ENCODE measurements around the gene FHOD1.

The FHOD1 gene

GRCh38 chr16:67237396-67238277, 9.6 kb downstream of the FHOD1 start:
- Histone ChIP-seq H3K9me3 (ENCODE audit: control insufficient read depth, insufficient read depth, low read length) (no peaks in the 10 kb centered on the region), H3K9ac (ENCODE audit: low read depth, low read length) (peak overlapping the region; percentile 55; the same call in 1 of the 2 replicates), H3K4me1 (ENCODE audit: insufficient read depth, low read length) (peaks cover 8% of the 10 kb centered on the region), H3K36me3 (ENCODE audit: insufficient read depth, low read length) (peaks cover 3% of the 10 kb centered on the region; the same call in 1 of the 2 replicates)

GRCh38 chr16:67236563-67237395, 10.5 kb downstream of the FHOD1 start:
- Histone ChIP-seq H3K9me3 (ENCODE audit: control insufficient read depth, insufficient read depth, low read length) (no peaks in the 10 kb centered on the region), H3K36me3 (ENCODE audit: insufficient read depth, low read length) (peaks cover 3% of the 10 kb centered on the region; the same call in 1 of the 2 replicates), H3K9ac (ENCODE audit: low read depth, low read length) (peak overlapping the region; percentile 55), H3K4me1 (ENCODE audit: insufficient read depth, low read length) (peaks cover 7% of the 10 kb centered on the region)

GRCh38 chr16:67235816-67236562, 11.3 kb downstream of the FHOD1 start:
- H3K4me1 ChIP-seq (ENCODE audit: insufficient read depth, low read length), result no peaks in the 10 kb centered on the region; the same call in 1 of the 2 replicates
- H3K9ac ChIP-seq (ENCODE audit: low read depth, low read length), result peak overlapping the region; percentile 45
- H3K9me3 ChIP-seq (ENCODE audit: control insufficient read depth, insufficient read depth, low read length), result no peaks in the 10 kb centered on the region
- peaks cover 3% of the 10 kb centered on the region; the same call in 1 of the 2 replicates for H3K36me3 ChIP-seq (ENCODE audit: insufficient read depth, low read length)

GRCh38 chr16:67234180-67234597, 13.1 kb downstream of the FHOD1 start:
- no peaks in the 10 kb centered on the region; the same call in 1 of the 2 replicates for H3K4me1 ChIP-seq (ENCODE audit: insufficient read depth, low read length)
- H3K36me3 ChIP-seq (ENCODE audit: insufficient read depth, low read length), result no peaks in the 10 kb centered on the region; the same call in 1 of the 2 replicates
- no peaks in the 10 kb centered on the region for H3K9me3 ChIP-seq (ENCODE audit: control insufficient read depth, insufficient read depth, low read length)
- H3K9ac ChIP-seq (ENCODE audit: low read depth, low read length), result no peak overlapping the region

- no peaks in the 10 kb centered on the region; the same call in 1 of the 2 replicates for H3K36me3 ChIP-seq (ENCODE audit: insufficient read depth, low read length)
Observed at GRCh38 chr16:67233596-67233995, 13.7 kb downstream of the FHOD1 start.

GRCh38 chr16:67230809-67231660, 16.2 kb downstream of the FHOD1 start:
- no peak overlapping the region for H3K9ac ChIP-seq (ENCODE audit: low read depth, low read length)
- H3K36me3 ChIP-seq (ENCODE audit: insufficient read depth, low read length), result peaks cover 5% of the 10 kb centered on the region; the same call in 1 of the 2 replicates

More at GRCh38 chr16:67233596-67233995, 13.7 kb downstream of the FHOD1 start:
- H3K9ac ChIP-seq (ENCODE audit: low read depth, low read length), result no peak overlapping the region
- no peaks in the 10 kb centered on the region; the same call in 1 of the 2 replicates for H3K4me1 ChIP-seq (ENCODE audit: insufficient read depth, low read length)
- no peaks in the 10 kb centered on the region for H3K9me3 ChIP-seq (ENCODE audit: control insufficient read depth, insufficient read depth, low read length)

GRCh38 chr16:67229906-67230808, 17.1 kb downstream of the FHOD1 start:
- Histone ChIP-seq H3K36me3 (ENCODE audit: insufficient read depth, low read length) (peaks cover 5% of the 10 kb centered on the region; the same call in 1 of the 2 replicates), H3K9ac (ENCODE audit: low read depth, low read length) (no peak overlapping the region), H3K4me1 (ENCODE audit: insufficient read depth, low read length) (no peaks in the 10 kb centered on the region), H3K9me3 (ENCODE audit: control insufficient read depth, insufficient read depth, low read length) (no peaks in the 10 kb centered on the region)

More at GRCh38 chr16:67230809-67231660, 16.2 kb downstream of the FHOD1 start:
- no peaks in the 10 kb centered on the region for H3K9me3 ChIP-seq (ENCODE audit: control insufficient read depth, insufficient read depth, low read length)
- H3K4me1 ChIP-seq (ENCODE audit: insufficient read depth, low read length), result no peaks in the 10 kb centered on the region

GRCh38 chr16:67228905-67229304, 18.4 kb downstream of the FHOD1 start:
- Histone ChIP-seq H3K4me1 (ENCODE audit: insufficient read depth, low read length) (no peaks in the 10 kb centered on the region), H3K9ac (ENCODE audit: low read depth, low read length) (no peak overlapping the region), H3K36me3 (ENCODE audit: insufficient read depth, low read length) (peaks cover 5% of the 10 kb centered on the region; the same call in 1 of the 2 replicates), H3K9me3 (ENCODE audit: control insufficient read depth, insufficient read depth, low read length) (no peaks in the 10 kb centered on the region)

GRCh38 chr16:67228034-67228785, 19.1 kb downstream of the FHOD1 start:
- H3K9ac ChIP-seq (ENCODE audit: low read depth, low read length), result peak overlapping the region; percentile 74; the same call in 1 of the 2 replicates
- H3K4me1 ChIP-seq (ENCODE audit: insufficient read depth, low read length), result no peaks in the 10 kb centered on the region
- no peaks in the 10 kb centered on the region for H3K9me3 ChIP-seq (ENCODE audit: control insufficient read depth, insufficient read depth, low read length)
- H3K36me3 ChIP-seq (ENCODE audit: insufficient read depth, low read length), result peaks cover 5% of the 10 kb centered on the region; the same call in 1 of the 2 replicates

- H3K36me3 ChIP-seq (ENCODE audit: insufficient read depth, low read length), result peaks cover 5% of the 10 kb centered on the region; the same call in 1 of the 2 replicates
- no peaks in the 10 kb centered on the region for H3K4me1 ChIP-seq (ENCODE audit: insufficient read depth, low read length)
- H3K9ac ChIP-seq (ENCODE audit: low read depth, low read length), result peak overlapping the region; percentile 74
- no peaks in the 10 kb centered on the region for H3K9me3 ChIP-seq (ENCODE audit: control insufficient read depth, insufficient read depth, low read length)
Observed at GRCh38 chr16:67227567-67227921, 19.7 kb downstream of the FHOD1 start.

- Histone ChIP-seq H3K9me3 (ENCODE audit: control insufficient read depth, insufficient read depth, low read length) (no peaks in the 10 kb centered on the region), H3K4me1 (ENCODE audit: insufficient read depth, low read length) (no peaks in the 10 kb centered on the region), H3K36me3 (ENCODE audit: insufficient read depth, low read length) (peaks cover 5% of the 10 kb centered on the region; the same call in 1 of the 2 replicates), H3K9ac (ENCODE audit: low read depth, low read length) (peak within 1 kb of the TSS; percentile 74)
Observed at GRCh38 chr16:67226804-67227566, 20.3 kb downstream of the FHOD1 start, which contains the start of gene TMEM208. Gene TMEM208 (plus strand): TSS chr16:67227130. CDS start chr16:67227219, 89 bp downstream.
